GF-D8 (cell line): Measurements from ENCODE around the gene COG5.
"Not testable (repeated sequence)": the region's sequence is repeated elsewhere in the genome, so short reads cannot be mapped to it uniquely, and the experiment has no call there.

Experiments
- DNase-seq: peaks from one replicate; lab custom pipeline; 2025; lab: John Stamatoyannopoulos, UW

Gene COG5

DNA sequence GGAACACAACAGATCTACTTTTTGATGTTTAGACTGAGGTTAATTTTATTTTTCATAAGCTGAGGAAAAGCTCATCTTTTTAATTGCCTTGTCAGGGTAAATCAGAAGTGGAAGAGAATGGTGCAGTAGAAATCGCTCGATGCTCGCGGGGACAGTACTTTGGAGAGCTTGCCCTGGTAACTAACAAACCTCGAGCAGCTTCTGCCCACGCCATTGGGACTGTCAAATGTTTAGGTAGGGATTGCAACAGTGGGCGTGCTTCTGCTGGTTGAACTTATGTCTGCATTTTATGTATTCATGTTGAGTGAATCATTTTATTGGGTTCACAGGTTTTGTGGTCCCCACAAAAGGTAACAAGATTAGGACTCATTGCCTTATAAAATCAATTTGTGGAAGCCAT is 406.6 kb downstream of the COG5 start:
- no peak for DNase-seq

DNA sequence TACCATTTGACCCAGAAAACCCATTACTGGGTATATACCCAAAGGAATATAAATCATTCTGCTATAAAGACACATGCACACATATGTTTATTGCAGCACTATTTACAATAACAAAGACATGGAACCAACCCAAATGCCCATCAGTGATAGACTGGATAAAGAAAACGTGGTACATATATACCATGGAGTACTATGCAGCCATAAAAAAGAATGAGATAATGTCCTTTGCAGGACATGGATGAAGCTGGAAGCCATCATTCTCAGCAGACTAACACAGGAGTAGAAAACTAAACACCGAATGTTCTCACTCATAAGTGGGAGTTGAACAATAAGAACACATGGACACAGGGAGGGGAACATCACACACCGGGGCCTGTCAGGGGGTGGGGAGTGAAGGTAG is 408.0 kb downstream of the COG5 start:
- not testable (repeated sequence) for DNase-seq

DNA sequence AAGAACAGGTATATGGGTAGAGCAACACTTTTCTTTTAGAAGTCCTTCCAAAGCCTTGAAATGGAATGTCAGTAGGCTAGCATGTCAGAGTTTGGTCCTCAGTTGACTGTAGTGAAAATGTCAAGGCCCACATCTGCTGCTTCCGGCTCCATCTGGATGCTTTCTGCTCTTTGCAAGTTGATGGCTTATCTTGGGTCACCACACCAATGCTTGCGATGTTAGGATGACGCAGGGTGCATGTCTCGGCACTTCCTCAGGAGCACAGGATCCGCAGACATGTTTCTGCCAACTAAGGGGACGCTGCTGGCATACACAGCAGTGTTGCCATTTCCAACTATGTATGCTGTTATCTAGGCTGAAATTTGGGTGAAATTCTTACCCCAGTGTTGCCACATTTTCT is 408.9 kb downstream of the COG5 start:
- no peak for DNase-seq

DNA sequence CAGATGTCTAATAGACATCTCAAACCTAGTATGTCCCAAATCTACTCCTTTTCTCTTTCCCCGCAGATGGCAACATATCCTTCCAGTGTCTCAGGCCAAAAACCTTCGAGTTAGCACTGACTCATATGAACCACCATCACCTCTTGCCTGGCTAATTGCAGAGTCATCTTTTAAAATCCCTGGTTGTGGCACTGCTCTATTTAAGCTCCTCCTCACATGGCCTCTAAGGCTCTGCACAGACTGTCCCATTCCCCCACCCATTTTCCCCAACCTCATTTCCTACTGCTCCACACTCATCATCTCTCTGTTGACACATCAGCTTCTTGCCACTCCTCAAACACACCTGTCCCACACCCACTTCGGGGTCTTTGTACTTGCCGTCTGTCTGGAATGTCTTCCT is 411.7 kb downstream of the COG5 start:
- no peak for DNase-seq
